ENCODE data around the gene PPP1R27. TPM values are rescaled to one million over a fixed set of nuclear protein-coding genes. Genes with fewer than 3 reads are reported as not detected.

Gene PPP1R27
- total and polyA plus RNA-seq, 2 donors (not counting 3 experiments of a cell fraction or from before 2014, with no cell fraction given): not detected

DNA sequence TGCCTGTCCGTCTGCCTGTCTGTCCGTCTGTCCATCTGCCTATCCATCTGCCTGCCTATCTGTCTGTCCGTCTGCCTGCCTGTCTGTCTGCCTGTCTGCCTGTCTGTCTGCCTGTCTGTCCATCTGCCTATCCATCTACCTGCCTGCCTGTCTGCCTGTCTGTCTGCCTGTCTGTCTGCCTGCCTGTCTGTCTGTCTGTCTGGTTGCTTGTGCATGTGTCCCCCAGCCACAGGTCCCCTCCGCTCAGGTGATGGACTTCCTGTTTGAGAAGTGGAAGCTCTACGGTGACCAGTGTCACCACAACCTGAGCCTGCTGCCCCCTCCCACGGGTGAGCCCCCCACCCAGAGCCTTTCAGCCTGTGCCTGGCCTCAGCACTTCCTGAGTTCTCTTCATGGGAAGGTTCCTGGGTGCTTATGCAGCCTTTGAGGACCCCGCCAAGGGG is 25.3 kb downstream of the PPP1R27 start:
- intact Hi-C loops (cut with micrococcal nuclease): no loop called here
- no peak overlapping the region for H3K9ac ChIP-seq (replicated peaks; ENCODE audit: extremely low read depth, insufficient read depth, low read length)
- ChIA-PET CTCF (no interaction called here), POLR2A (interaction anchor here (0.6 kb wide), 1 partner anchor 11 kb away, joined by 6 read pairs; no protein-coding TSS in a partner anchor)
- FAIRE-seq (no peak), DNase-seq (ENCODE audit: low read depth, low spot score) (no peak)
- TF ChIP-seq POLR2AphosphoS5 (IDR thresholded peaks at IDR 0.05; ENCODE audit: insufficient read depth, low read depth, low read length) (no peak), GATA2 (IDR thresholded peaks at IDR 0.05; ENCODE audit: insufficient read depth, insufficient read length, low read depth, low read length) (no peak), JUN (IDR thresholded peaks at IDR 0.05; ENCODE audit: borderline replicate concordance, insufficient read depth, insufficient read length, low read depth) (no peak), FOS (IDR thresholded peaks at IDR 0.05; ENCODE audit: borderline replicate concordance, insufficient read depth, low read length) (no peak), MYC (IDR thresholded peaks at IDR 0.05; ENCODE audit: low read depth, low read length) (no peak), EZH2 (IDR thresholded peaks at IDR 0.05; ENCODE audit: borderline replicate concordance, low read depth, low read length, severe bottlenecking) (no peak), POLR2A (IDR thresholded peaks at IDR 0.05; ENCODE audit: low read depth, low read length) (no peak)
- TF ChIP-seq, protein P1, sequence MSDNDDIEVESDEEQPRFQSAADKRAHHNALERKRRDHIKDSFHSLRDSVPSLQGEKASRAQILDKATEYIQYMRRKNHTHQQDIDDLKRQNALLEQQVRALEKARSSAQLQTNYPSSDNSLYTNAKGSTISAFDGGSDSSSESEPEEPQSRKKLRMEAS (IDR thresholded peaks at IDR 0.05; ENCODE audit: insufficient read depth, insufficient read length): no peak
- TF ChIP-seq, protein P2, sequence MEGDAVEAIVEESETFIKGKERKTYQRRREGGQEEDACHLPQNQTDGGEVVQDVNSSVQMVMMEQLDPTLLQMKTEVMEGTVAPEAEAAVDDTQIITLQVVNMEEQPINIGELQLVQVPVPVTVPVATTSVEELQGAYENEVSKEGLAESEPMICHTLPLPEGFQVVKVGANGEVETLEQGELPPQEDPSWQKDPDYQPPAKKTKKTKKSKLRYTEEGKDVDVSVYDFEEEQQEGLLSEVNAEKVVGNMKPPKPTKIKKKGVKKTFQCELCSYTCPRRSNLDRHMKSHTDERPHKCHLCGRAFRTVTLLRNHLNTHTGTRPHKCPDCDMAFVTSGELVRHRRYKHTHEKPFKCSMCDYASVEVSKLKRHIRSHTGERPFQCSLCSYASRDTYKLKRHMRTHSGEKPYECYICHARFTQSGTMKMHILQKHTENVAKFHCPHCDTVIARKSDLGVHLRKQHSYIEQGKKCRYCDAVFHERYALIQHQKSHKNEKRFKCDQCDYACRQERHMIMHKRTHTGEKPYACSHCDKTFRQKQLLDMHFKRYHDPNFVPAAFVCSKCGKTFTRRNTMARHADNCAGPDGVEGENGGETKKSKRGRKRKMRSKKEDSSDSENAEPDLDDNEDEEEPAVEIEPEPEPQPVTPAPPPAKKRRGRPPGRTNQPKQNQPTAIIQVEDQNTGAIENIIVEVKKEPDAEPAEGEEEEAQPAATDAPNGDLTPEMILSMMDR (IDR thresholded peaks at IDR 0.05; ENCODE audit: extremely low read depth in 1 of 2, insufficient read depth in 1 of 2, low read depth in 1 of 2, low read length in 2 of 2): no peak
- no peak overlapping the region for H3K27ac ChIP-seq (ENCODE audit: insufficient read depth, low read depth, low read length)
- H2AFZ ChIP-seq (ENCODE audit: low read depth, low read length): no peak overlapping the region
- no peaks in the 10 kb centered on the region for H3K4me1 ChIP-seq (ENCODE audit: control insufficient read depth, extremely low read depth, insufficient read depth, low read length)
- peaks cover 9 to 10% of the 10 kb centered on the region in 2 experiments for H3K27me3 ChIP-seq (ENCODE audit: control insufficient read depth in 2 of 2, insufficient read depth in 2 of 2, low read length in 2 of 2)
- H3K79me2 ChIP-seq (ENCODE audit: control insufficient read depth, insufficient read depth, low read length): no peaks in the 10 kb centered on the region
- H3K9me3 ChIP-seq (replicated peaks; ENCODE audit: control insufficient read depth, insufficient read depth, low read length): no peaks in the 10 kb centered on the region
- no peaks in the 10 kb centered on the region for H3K9me1 ChIP-seq (replicated peaks; ENCODE audit: control insufficient read depth, extremely low read depth, insufficient read depth, low read length)
- BruUV-seq (replicated peaks): no TSS peak
- H4K20me1 ChIP-seq (replicated peaks; ENCODE audit: control insufficient read depth, extremely low read depth, insufficient read depth, low read length): no peaks in the 10 kb centered on the region
- H3K36me3 ChIP-seq (ENCODE audit: control insufficient read depth in 2 of 2, extremely low read depth in 1 of 2, insufficient read depth in 2 of 2, low read length in 2 of 2): no peaks in the 10 kb centered on the region
- H3K4me2 ChIP-seq (ENCODE audit: insufficient read depth, low read length): no peak overlapping the region
- H3K4me3 ChIP-seq (replicated peaks in 1 of 3; ENCODE audit: insufficient read depth in 1 of 3, low read depth in 1 of 3, low read length in 3 of 3): no peak overlapping the region
- dilution Hi-C loops (cut with MboI; ENCODE audit: extremely low pct_ligation_motif_present, low sequenced_read_pairs): no loop called here

Data from endothelial cell of umbilical vein (primary cell).